ENCODE results near the gene PAF1. TPM values are rescaled to one million over a fixed set of nuclear protein-coding genes. Genes with fewer than 3 reads are reported as not detected.
A peak's percentile ranks its signal among the peaks of the same experiment; 100 is the strongest.

PAF1 gene
- polyA plus RNA-seq, 1 donor: 42.4 TPM

DNA sequence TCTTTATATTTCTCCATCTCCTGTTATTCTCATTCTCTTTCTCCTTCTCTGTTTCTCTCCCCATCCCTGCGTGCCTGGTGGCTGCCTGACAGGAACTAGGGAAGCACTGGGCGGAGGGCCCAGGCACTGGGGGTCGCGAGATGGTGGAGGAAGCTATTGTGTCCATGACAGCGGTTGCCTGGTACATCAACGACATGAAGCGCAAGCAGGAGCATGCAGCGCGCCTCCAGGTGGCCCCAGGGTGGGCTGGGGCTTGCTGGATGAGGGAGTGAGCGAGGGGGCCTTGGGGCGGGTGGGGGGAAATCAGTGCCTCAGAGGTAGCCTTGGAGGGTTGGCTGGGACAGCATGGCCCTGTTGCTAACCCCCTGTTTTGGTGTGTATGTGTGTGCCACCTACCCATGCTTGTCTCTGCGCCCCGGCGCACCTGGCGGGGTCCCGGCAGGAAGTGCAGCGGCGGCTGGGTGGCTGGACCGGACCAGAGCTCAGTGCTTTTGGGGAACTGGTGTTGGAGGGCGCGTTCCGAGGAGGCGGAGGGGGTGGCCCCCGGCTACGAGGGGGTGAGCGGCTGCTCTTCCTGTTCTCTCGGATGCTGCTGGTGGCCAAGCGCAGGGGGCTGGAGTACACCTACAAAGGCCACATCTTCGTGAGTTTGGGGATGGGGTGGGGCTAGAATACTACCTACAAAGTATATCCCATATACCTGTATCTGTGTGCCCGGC lies 26.7 kb upstream of the PAF1 start:
- H3K4me1 ChIP-seq (ENCODE audit: control insufficient read depth, insufficient read depth, low read length): peaks cover 5% of the 10 kb centered on the region
- WGBS (ENCODE audit: insufficient coverage, low lambda C conversion rate): no CpG with 5 or more reads among the region's 30 CpGs
- H3K36me3 ChIP-seq (ENCODE audit: control insufficient read depth, insufficient read depth, low read length): peaks cover 28% of the 10 kb centered on the region
- no peak overlapping the region for H3K27ac ChIP-seq (ENCODE audit: low read length)
- no peak overlapping the region for H3K4me3 ChIP-seq (ENCODE audit: low read length)
- H3K27me3 ChIP-seq (ENCODE audit: control insufficient read depth, insufficient read depth, low read length): peaks cover 4% of the 10 kb centered on the region
- no peak for DNase-seq
- H3K9me3 ChIP-seq (ENCODE audit: control insufficient read depth, low read depth, low read length): no peaks in the 10 kb centered on the region

DNA sequence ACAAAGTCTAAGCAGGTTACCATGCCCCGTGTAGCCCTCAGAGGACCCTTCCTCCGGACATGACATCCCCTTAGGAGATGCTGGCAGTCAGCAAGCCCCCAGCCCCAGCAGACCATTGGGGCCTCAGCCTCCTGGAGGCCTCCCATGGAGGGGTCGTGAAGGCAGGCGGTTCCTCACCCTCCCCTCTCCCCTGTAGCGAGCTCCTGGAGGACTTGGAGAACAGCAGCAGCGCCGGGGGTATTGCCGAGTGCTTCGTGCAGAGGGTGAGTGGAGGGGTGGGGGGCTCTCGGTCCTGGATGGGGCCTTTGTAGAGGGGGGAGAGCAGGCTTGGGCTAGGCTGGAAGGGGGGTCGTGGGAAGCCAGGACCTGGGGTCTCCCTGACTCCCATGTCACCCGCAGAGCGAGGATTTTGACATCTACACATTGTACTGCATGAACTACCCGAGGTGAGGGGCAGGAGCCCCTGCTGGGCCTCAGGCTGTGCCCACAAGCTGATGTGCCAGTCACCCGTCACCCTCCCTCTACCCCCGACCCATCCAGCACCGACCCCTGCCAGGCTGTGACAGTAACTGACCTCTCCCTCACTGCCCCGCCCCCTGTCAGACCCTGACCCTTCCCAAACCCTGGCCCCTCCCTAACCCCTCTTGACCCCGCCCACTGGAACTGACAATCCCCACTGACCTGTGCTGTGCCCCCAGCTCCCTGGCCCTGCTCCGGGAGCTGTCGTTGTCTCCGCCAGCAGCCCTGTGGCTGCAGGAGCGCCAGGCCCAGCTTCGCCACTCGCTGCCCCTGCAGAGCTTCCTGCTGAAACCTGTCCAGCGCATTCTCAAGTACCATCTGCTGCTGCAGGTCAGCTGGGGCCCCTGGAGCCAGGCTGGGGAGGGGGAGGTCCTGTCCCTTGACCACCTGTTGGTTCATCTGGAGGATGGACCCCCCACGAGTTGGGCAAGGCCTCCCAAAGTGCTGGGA lies 25.5 kb upstream of the PAF1 start:
- peaks cover 8% of the 10 kb centered on the region for H3K4me1 ChIP-seq (ENCODE audit: control insufficient read depth, insufficient read depth, low read length)
- no peaks in the 10 kb centered on the region for H3K9me3 ChIP-seq (ENCODE audit: control insufficient read depth, low read depth, low read length)
- no peak for DNase-seq
- H3K36me3 ChIP-seq (ENCODE audit: control insufficient read depth, insufficient read depth, low read length): peaks cover 22% of the 10 kb centered on the region
- H3K27me3 ChIP-seq (ENCODE audit: control insufficient read depth, insufficient read depth, low read length): peaks cover 4% of the 10 kb centered on the region
- no peak overlapping the region for H3K4me3 ChIP-seq (ENCODE audit: low read length)
- no CpG with 5 or more reads among the region's 27 CpGs for WGBS (ENCODE audit: insufficient coverage, low lambda C conversion rate)
- H3K27ac ChIP-seq (ENCODE audit: low read length): no peak overlapping the region

DNA sequence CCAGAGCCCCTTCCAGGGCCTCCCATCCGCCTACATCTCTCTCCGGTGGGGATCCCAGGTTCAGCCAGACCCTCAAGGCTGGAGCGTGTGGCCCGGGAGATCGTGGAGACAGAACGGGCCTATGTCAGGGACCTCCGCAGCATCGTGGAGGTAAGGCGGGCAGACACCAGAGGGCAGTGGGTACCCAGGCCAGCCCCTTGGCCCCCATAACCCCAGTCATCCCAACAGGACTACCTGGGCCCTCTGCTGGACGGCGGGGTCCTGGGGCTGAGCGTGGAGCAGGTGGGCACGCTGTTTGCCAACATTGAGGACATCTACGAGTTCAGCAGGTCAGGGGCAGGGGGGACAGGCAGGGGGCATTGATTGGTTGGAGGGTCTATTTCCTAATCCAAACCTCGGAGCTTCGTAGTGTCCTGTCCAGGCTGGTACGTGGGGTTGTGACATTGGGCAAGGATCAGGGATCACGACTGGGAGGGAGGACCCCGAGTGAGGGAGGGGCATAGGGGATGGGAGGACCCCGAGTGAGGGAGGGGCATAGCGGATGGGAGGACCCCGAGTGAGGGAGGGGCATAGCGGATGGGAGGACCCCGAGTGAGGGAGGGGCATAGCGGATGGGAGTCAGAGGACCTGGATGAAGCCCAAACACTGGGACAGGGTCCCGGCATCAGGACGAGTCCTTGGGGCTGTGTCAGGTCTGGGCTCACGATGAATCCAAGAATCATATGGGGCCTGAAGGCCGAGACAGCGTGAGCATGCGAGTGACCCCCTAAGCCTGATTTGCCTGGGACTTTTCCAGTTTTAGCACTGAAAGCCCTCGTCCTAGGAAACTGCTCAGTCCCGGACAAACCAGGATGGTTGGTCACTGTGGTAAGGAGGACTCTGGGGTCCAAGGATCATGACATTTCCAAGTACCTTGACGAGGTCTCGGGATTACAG lies 24.5 kb upstream of the PAF1 start:
- Histone ChIP-seq H3K27me3 (ENCODE audit: control insufficient read depth, insufficient read depth, low read length) (peaks cover 4% of the 10 kb centered on the region), H3K9me3 (ENCODE audit: control insufficient read depth, low read depth, low read length) (no peaks in the 10 kb centered on the region), H3K27ac (ENCODE audit: low read length) (no peak overlapping the region), H3K4me3 (ENCODE audit: low read length) (peak overlapping the region; percentile 89), H3K36me3 (ENCODE audit: control insufficient read depth, insufficient read depth, low read length) (peaks cover 19% of the 10 kb centered on the region), H3K4me1 (ENCODE audit: control insufficient read depth, insufficient read depth, low read length) (peaks cover 18% of the 10 kb centered on the region)
- DNase-seq: no peak
- WGBS (ENCODE audit: insufficient coverage, low lambda C conversion rate): no CpG with 5 or more reads among the region's 35 CpGs

DNA sequence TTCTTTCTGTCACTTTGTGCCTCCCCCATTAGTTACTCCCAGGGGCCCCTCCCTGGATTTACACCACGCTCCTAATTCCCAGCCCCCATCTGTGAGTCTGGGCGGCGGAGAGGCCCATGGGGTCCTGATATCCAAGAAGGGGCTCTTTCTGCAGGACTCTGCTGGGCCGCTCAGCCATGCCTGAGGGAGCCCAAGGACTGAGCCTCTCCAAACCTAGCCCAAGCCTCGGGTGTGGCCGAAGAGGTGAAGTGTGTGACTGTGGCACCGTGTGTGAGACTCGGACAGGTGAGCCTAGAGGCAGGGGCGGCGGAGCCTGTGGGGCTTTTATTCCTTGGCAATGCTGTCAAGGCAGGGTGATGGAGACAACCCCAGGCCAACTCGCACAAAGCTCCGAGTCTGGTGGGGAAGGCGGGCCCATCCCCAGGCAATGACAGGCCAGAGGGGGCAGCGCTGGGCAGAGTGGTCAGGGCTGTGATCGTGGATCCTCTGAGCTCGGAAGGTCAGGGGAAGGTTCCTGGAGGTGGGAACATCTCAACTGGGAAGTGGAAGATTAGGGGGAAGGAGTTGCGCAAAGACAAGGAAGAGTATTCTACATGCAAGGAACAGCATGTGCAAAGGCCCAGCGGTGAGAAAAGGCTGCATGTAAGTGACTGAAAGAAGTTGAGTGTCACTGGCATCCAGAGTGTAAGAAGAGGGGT lies 23.2 kb upstream of the PAF1 start:
- 90% methylated on average over 2 of the region's 18 CpGs for WGBS (ENCODE audit: insufficient coverage, low lambda C conversion rate)

DNA sequence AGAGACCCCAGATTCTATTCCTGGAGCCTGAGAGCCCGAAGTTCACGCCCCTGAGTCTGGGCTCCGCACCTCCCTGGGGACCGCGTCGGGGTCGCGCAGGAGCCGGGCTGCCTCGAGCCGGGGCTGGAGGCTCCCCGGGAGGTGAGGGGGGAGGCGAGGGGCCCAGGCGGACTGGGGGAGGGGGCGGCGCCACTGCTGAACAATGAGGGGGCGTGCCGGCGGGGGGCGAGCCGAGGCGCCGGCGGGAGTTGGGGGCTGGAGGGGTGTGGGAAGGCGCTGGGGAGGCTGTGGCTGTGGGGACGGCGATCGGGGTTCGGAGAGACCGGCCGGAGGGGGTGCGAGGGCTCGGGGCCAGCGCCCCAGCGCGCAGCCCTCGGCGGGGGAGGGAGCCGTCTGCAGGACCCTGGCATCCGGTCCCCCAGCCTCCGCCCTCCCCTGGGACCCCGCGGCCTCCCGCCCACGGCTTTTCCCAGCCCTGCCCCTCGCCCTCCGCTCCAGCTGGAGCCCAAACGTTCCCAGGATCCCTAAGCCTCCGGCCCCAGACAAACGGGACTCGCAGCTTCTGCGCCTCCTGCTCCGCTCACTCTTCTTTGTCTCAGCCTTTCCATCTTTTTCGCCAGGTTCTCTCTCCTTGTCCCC lies 22.5 kb upstream of the PAF1 start:
- Histone ChIP-seq H3K4me1 (ENCODE audit: control insufficient read depth, insufficient read depth, low read length) (peaks cover 21% of the 10 kb centered on the region), H3K36me3 (ENCODE audit: control insufficient read depth, insufficient read depth, low read length) (peaks cover 17% of the 10 kb centered on the region), H3K4me3 (ENCODE audit: low read length) (peak overlapping the region; percentile 89), H3K27me3 (ENCODE audit: control insufficient read depth, insufficient read depth, low read length) (peaks cover 4% of the 10 kb centered on the region), H3K9me3 (ENCODE audit: control insufficient read depth, low read depth, low read length) (no peaks in the 10 kb centered on the region), H3K27ac (ENCODE audit: low read length) (peak overlapping the region; percentile 79)
- 6% methylated on average over 6 of the region's 54 CpGs for WGBS (ENCODE audit: insufficient coverage, low lambda C conversion rate)
- peak; percentile 43 to 66 for DNase-seq

More for the DNA sequence above, 23.2 kb upstream of the PAF1 start:
- no peak for DNase-seq
- peak overlapping the region; percentile 89 for H3K4me3 ChIP-seq (ENCODE audit: low read length)
- peaks cover 16% of the 10 kb centered on the region for H3K36me3 ChIP-seq (ENCODE audit: control insufficient read depth, insufficient read depth, low read length)
- peaks cover 21% of the 10 kb centered on the region for H3K4me1 ChIP-seq (ENCODE audit: control insufficient read depth, insufficient read depth, low read length)
- H3K27ac ChIP-seq (ENCODE audit: low read length): peak overlapping the region; percentile 48
- H3K27me3 ChIP-seq (ENCODE audit: control insufficient read depth, insufficient read depth, low read length): peaks cover 4% of the 10 kb centered on the region
- no peaks in the 10 kb centered on the region for H3K9me3 ChIP-seq (ENCODE audit: control insufficient read depth, low read depth, low read length)

DNA sequence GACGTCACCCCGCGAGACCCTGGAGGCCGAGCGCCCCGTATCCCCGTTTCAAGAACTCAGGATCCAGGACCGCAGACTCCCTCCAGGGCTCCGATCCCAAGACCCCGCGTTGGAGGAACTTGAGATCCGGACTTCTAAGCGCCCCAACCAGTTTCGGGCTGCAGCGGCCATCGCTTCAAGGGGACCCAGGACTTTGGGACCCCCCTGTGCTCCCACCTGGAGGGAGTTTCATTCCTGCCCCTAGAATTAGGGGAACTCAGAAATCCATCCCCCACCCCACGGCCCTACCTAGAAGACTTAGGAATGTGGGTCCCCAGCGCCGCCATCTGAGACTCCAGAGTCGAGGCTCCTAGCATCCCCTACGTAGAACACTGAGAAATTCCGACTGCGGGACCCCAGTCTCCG lies 22.0 kb upstream of the PAF1 start:
- Histone ChIP-seq H3K27me3 (ENCODE audit: control insufficient read depth, insufficient read depth, low read length) (peaks cover 4% of the 10 kb centered on the region), H3K27ac (ENCODE audit: low read length) (peak overlapping the region; percentile 79), H3K36me3 (ENCODE audit: control insufficient read depth, insufficient read depth, low read length) (peaks cover 19% of the 10 kb centered on the region), H3K4me1 (ENCODE audit: control insufficient read depth, insufficient read depth, low read length) (peaks cover 21% of the 10 kb centered on the region), H3K9me3 (ENCODE audit: control insufficient read depth, low read depth, low read length) (no peaks in the 10 kb centered on the region), H3K4me3 (ENCODE audit: low read length) (peak overlapping the region; percentile 89)
- WGBS (ENCODE audit: insufficient coverage, low lambda C conversion rate): no CpG with 5 or more reads among the region's 24 CpGs
- no peak for DNase-seq

DNA sequence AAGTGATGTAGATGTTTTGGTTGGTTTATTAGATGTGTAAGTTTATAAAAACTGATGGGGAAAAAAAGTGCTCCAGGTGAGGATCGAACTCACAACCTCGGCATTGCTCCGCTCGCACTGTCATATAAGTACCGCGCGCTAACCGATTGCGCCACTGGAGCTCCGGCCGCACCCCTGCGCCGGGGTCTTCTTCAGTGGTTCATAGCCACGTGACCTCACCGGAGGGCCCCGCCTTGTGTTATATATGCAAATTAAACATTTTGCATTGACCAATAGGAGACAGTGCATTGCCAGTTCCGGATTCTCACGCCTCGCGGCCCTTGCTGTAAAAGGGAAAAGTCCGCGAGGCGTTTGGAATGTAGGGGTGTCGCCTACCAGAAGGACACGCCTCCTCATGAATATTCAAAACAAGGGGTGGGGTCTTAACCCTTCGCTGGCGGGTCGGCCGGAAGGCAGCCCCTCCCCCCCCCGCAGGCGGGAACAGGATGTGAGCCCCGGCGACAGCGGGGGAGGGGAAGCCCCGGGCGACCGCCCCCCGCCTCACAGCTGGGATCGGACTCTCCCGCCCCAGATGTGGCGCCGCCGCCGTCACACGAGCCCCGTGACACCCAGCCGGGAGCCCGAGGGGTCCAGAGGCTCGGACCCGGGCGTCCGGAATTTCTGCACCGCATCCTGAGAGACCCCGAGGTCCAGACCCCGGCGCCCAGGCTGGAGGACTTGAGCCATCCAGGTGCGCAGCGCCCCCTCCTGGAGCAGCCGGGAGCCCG lies 21.4 kb upstream of the PAF1 start, which contains the start of gene PLEKHG2:
TSS of gene PLEKHG2 (plus strand) at position 570 of the 767 bp plus-strand sequence. CDS start 1,418 bp downstream, outside the sequence.
- peaks cover 20% of the 10 kb centered on the region for H3K36me3 ChIP-seq (ENCODE audit: control insufficient read depth, insufficient read depth, low read length)
- no peaks in the 10 kb centered on the region for H3K9me3 ChIP-seq (ENCODE audit: control insufficient read depth, low read depth, low read length)
- H3K27me3 ChIP-seq (ENCODE audit: control insufficient read depth, insufficient read depth, low read length): peaks cover 4% of the 10 kb centered on the region
- no CpG with 5 or more reads among the region's 60 CpGs for WGBS (ENCODE audit: insufficient coverage, low lambda C conversion rate)
- H3K4me3 ChIP-seq (ENCODE audit: low read length): peak within 1 kb of the TSS; percentile 89
- peak; percentile 99 to 100 for DNase-seq
- peak within 1 kb of the TSS; percentile 98 for H3K27ac ChIP-seq (ENCODE audit: low read length)
- H3K4me1 ChIP-seq (ENCODE audit: control insufficient read depth, insufficient read depth, low read length): peaks cover 21% of the 10 kb centered on the region

DNA sequence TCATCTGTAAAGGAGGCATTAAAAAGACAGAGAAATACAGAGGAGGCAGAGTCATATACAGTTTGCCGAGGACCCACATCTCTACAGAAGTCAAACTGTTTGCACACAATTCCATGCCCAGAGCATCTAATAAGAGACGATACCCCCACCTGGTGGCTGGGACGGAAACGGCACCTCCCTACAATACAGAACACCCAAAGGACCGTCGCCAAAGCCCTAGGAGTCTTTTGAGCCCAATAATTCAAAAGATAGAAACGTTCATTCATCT lies 20.9 kb upstream of the PAF1 start:
- Histone ChIP-seq H3K4me3 (ENCODE audit: low read length) (peak overlapping the region; percentile 23), H3K36me3 (ENCODE audit: control insufficient read depth, insufficient read depth, low read length) (peaks cover 20% of the 10 kb centered on the region), H3K9me3 (ENCODE audit: control insufficient read depth, low read depth, low read length) (no peaks in the 10 kb centered on the region), H3K27me3 (ENCODE audit: control insufficient read depth, insufficient read depth, low read length) (peaks cover 4% of the 10 kb centered on the region), H3K4me1 (ENCODE audit: control insufficient read depth, insufficient read depth, low read length) (peaks cover 21% of the 10 kb centered on the region), H3K27ac (ENCODE audit: low read length) (peak overlapping the region; percentile 98)
- no CpG with 5 or more reads among the region's 7 CpGs for WGBS (ENCODE audit: insufficient coverage, low lambda C conversion rate)
- DNase-seq: peak; percentile 89 to 90
